Keratinocyte (primary cell): Measurements from ENCODE around the gene BHMT2. TPM values are rescaled to one million over a fixed set of nuclear protein-coding genes. Genes with fewer than 3 reads are reported as not detected.

Experiments used
- DNase-seq: peaks from one replicate; pipeline ENCODE4 v3.0.0-alpha.2; 2011; ENCODE audit warnings: low read depth, missing footprints, low spot score
- FAIRE-seq: peaks from 2 replicates; lab custom pipeline; 2011; peaks lifted over from hg19 to GRCh38; lab: Jason Lieb, UNC
- H2AFZ ChIP-seq: 2 replicates; pipeline ENCODE4 v1.6.0; 2012; ENCODE audit warnings: low read length, control low read depth, inconsistent platforms; ENCODE audit not compliant: control insufficient read depth
- H3K27ac ChIP-seq: 2 replicates; pipeline ENCODE4 v1.5.1; 2011; ENCODE audit warnings: low read length; ENCODE audit not compliant: control insufficient read depth, insufficient read depth
- H3K27me3 ChIP-seq: 3 replicates; pipeline ENCODE4 v1.6.0; 2011; ENCODE audit warnings: low read length; ENCODE audit not compliant: control insufficient read depth, insufficient read depth; ENCODE audit errors: extremely low read depth
- H3K36me3 ChIP-seq, 2 experiments: 2 replicates in 1 of 2; 3 replicates in 1 of 2; pipeline ENCODE4 v1.5.1; 2011; ENCODE audit warnings: low read length in 2 of 2, mild to moderate bottlenecking in 1 of 2; ENCODE audit not compliant: control insufficient read depth in 2 of 2, insufficient read depth in 2 of 2; ENCODE audit errors: extremely low read depth in 1 of 2
- H3K4me1 ChIP-seq: 3 replicates; pipeline ENCODE4 v1.5.1; 2011; ENCODE audit warnings: low read length; ENCODE audit not compliant: control insufficient read depth, insufficient read depth; ENCODE audit errors: extremely low read depth
- H3K4me2 ChIP-seq: 3 replicates; pipeline ENCODE4 v1.6.0; 2011; ENCODE audit warnings: low read depth, low read length; ENCODE audit not compliant: control insufficient read depth, insufficient read depth; ENCODE audit errors: extremely low read depth
- H3K4me3 ChIP-seq, 3 experiments: fragments of 200-600 bp in 1 of 3; sonication (generic) in 1 of 3; 2 replicates in 2 of 3; 3 replicates in 1 of 3; pipeline ENCODE4 v1.5.1; 2011 to 2016; ENCODE audit warnings: low read length in 3 of 3, mild to moderate bottlenecking in 3 of 3, control low read depth in 2 of 3, inconsistent platforms in 1 of 3, low read depth in 1 of 3, mixed read lengths in 1 of 3, mixed run types in 1 of 3, moderate library complexity in 1 of 3; ENCODE audit not compliant: control insufficient read depth in 2 of 3, insufficient read depth in 2 of 3; ENCODE audit errors: extremely low read depth in 1 of 3
- H3K79me2 ChIP-seq: 2 replicates; pipeline ENCODE4 v1.6.0; 2012; ENCODE audit warnings: low read length; ENCODE audit not compliant: control insufficient read depth, insufficient read depth
- H3K9ac ChIP-seq: 3 replicates; pipeline ENCODE4 v1.6.0; 2011; ENCODE audit warnings: low read length; ENCODE audit not compliant: control insufficient read depth, insufficient read depth; ENCODE audit errors: extremely low read depth
- H3K9me1 ChIP-seq: 3 replicates; pipeline ENCODE4 v1.6.0; 2011; ENCODE audit warnings: low read length; ENCODE audit not compliant: control insufficient read depth, insufficient read depth; ENCODE audit errors: extremely low read depth
- H3K9me3 ChIP-seq: 2 replicates; pipeline ENCODE4 v1.5.1; 2012; ENCODE audit warnings: low read depth, low read length; ENCODE audit not compliant: control insufficient read depth
- H4K20me1 ChIP-seq: 3 replicates; pipeline ENCODE4 v1.6.0; 2011; ENCODE audit warnings: low read length; ENCODE audit not compliant: control insufficient read depth, insufficient read depth; ENCODE audit errors: extremely low read depth
- EZH2 ChIP-seq: IDR thresholded peaks from one replicate; pipeline ENCODE4 v1.6.1; 2012; ENCODE audit warnings: inconsistent platforms, mild to moderate bottlenecking, low read length, moderate library complexity
- dilution Hi-C: fragments of 300-500 bp; cut with MboI; formaldehyde crosslinking; loops from one replicate; pipeline ENCODE4 v1.7.0; 2020; ENCODE audit warnings: low sequenced_read_pairs; ENCODE audit not compliant: extremely low pct_ligation_motif_present
- polyA plus RNA-seq, 5 experiments: library from polyadenylated mRNA; depleted of rRNA in 3 of 5; stranded (reverse) in 3 of 5; stranded (forward) in 1 of 5; unstranded in 1 of 5; fragments of >200 nt; gene quantifications; 1 replicate in 1 of 5; 2 replicates in 3 of 5; 3 replicates in 1 of 5; pipeline versions ENCODE4 v1.2.1 to v1.2.3, GENCODE V29; 2011 to 2012; ENCODE audit warnings: missing spikeins in 2 of 5, low read depth in 1 of 5, low replicate concordance in 1 of 5
- TF ChIP-seq, protein P1 (sequence below), 3 experiments: IDR thresholded peaks in 1 of 3; conservative IDR thresholded peaks in 1 of 3; optimal IDR thresholded peaks in 1 of 3; 2 replicates in 2 of 3; 3 replicates in 1 of 3; pipeline versions ENCODE3 to v1.5.1; 2011; ENCODE audit warnings: low read length in 3 of 3, mild to moderate bottlenecking in 3 of 3, moderate library complexity in 2 of 3, control low read depth in 1 of 3, inconsistent platforms in 1 of 3; ENCODE audit not compliant: insufficient read depth in 2 of 3; ENCODE audit errors: extremely low read depth in 1 of 3

Gene BHMT2
- polyA plus RNA-seq, 1 donor (not counting 4 experiments of a cell fraction or from before 2014, with no cell fraction given): not detected

DNA sequence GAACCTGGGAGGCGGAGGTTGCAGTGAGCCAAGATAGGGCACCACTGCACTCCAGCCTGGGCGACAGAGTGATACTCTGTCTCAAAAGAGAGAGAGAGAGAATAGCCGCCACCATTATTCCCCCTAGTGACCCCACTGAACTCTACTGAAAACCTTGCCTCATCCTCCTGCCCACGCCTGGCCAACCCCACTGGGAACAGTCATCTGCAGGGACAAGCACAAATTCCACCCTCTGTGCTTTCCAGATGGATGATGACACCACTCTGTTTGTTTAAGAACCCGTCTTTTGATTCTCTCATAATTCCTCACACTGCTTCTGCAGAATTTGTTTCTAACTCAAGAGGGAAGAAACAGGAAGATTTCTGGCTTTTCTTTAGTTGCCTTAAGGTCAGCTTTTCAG is 12.2 kb downstream of the BHMT2 start:
- dilution Hi-C loops: no loop called here
- DNase-seq (no peak), FAIRE-seq (no peak)

DNA sequence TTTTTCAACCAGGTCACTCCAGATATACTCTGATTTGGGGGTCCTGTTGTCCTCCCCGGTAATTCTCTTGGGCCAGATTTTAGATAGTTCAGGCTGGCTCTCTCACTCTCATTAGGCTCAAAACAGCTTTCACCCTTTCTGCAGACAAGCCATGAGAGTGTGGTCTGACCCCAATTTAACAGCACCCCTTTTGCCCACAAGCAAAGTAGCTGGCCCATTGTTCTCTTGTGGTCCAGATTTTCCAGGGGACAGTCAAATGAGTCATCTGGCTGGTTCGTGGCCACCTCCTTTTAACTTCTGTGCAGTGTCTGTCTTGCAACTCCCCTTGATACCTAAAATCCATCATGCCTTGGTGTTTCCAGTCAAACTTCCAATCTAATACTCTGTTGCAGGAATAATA is 16.5 kb downstream of the BHMT2 start:
- Histone ChIP-seq H3K9me3 (no peaks in the 10 kb centered on the region), H3K4me3 (no peak overlapping the region), H2AFZ (no peak overlapping the region), H3K27me3 (no peaks in the 10 kb centered on the region), H4K20me1 (no peaks in the 10 kb centered on the region), H3K9me1 (no peaks in the 10 kb centered on the region), H3K4me2 (no peak overlapping the region), H3K9ac (no peak overlapping the region), H3K79me2 (no peaks in the 10 kb centered on the region), H3K27ac (no peak overlapping the region), H3K4me1 (no peaks in the 10 kb centered on the region), H3K36me3 (no peaks in the 10 kb centered on the region)
- DNase-seq (no peak), FAIRE-seq (no peak)
- TF ChIP-seq, protein P1, sequence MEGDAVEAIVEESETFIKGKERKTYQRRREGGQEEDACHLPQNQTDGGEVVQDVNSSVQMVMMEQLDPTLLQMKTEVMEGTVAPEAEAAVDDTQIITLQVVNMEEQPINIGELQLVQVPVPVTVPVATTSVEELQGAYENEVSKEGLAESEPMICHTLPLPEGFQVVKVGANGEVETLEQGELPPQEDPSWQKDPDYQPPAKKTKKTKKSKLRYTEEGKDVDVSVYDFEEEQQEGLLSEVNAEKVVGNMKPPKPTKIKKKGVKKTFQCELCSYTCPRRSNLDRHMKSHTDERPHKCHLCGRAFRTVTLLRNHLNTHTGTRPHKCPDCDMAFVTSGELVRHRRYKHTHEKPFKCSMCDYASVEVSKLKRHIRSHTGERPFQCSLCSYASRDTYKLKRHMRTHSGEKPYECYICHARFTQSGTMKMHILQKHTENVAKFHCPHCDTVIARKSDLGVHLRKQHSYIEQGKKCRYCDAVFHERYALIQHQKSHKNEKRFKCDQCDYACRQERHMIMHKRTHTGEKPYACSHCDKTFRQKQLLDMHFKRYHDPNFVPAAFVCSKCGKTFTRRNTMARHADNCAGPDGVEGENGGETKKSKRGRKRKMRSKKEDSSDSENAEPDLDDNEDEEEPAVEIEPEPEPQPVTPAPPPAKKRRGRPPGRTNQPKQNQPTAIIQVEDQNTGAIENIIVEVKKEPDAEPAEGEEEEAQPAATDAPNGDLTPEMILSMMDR (optimal IDR thresholded peaks at IDR 0.05 in 1 of 3, IDR thresholded peaks at IDR 0.05 in 1 of 3, conservative IDR thresholded peaks at IDR 0.05 in 1 of 3; ENCODE audit: extremely low read depth in 1 of 3, insufficient read depth in 2 of 3, low read length in 3 of 3): no peak
- no peak for TF ChIP-seq EZH2
- dilution Hi-C loops: no loop called here

More for the DNA sequence above, 12.2 kb downstream of the BHMT2 start:
- Histone ChIP-seq H3K4me3 (no peak overlapping the region), H3K4me2 (no peak overlapping the region), H2AFZ (no peak overlapping the region), H4K20me1 (no peaks in the 10 kb centered on the region), H3K36me3 (no peaks in the 10 kb centered on the region), H3K9me3 (no peaks in the 10 kb centered on the region), H3K9ac (no peak overlapping the region), H3K27me3 (peaks cover 3% of the 10 kb centered on the region), H3K79me2 (no peaks in the 10 kb centered on the region), H3K9me1 (no peaks in the 10 kb centered on the region), H3K4me1 (no peaks in the 10 kb centered on the region), H3K27ac (no peak overlapping the region)
- no peak for TF ChIP-seq EZH2
- TF ChIP-seq, protein P1 (optimal IDR thresholded peaks at IDR 0.05 in 1 of 3, IDR thresholded peaks at IDR 0.05 in 1 of 3, conservative IDR thresholded peaks at IDR 0.05 in 1 of 3; ENCODE audit: extremely low read depth in 1 of 3, insufficient read depth in 2 of 3, low read length in 3 of 3): no peak
